A673 (cell line): ENCODE results near the gene GAS2L3. TPM values are rescaled to one million over a fixed set of nuclear protein-coding genes. Genes with fewer than 3 reads are reported as not detected.
"Not testable (repeated sequence)": the region's sequence is repeated elsewhere in the genome, so short reads cannot be mapped to it uniquely, and the experiment has no call there.

Experiments used
- BruUV-seq: library from RNA; stranded (reverse); fragments of 400-500 nt; replicated peaks from 2 replicates; lab custom pipeline; 2021; lab: Mats Ljungman, UMichigan
- CTCF ChIA-PET: fragments of 300-600 bp; sonication (Branson Sonifier 250); formaldehyde crosslinking; loops from one replicate; lab custom pipeline; 2022; ENCODE audit warnings: antibody characterized with exemption; lab: Charles Lee
- POLR2A ChIA-PET: fragments of 300-600 bp; sonication (Branson Sonifier 250); formaldehyde crosslinking; loops from one replicate; lab custom pipeline; 2022; ENCODE audit warnings: antibody characterized with exemption; ENCODE audit not compliant: low non-redundant PET; lab: Charles Lee
- DNase-seq: peaks from one replicate; pipeline ENCODE4 v3.0.0-alpha.2; 2015; ENCODE audit warnings: low spot score
- H3K27ac ChIP-seq: fragments of 200-600 bp; sonication (generic); 2 replicates; pipeline ENCODE4 v1.5.1; 2016; ENCODE audit warnings: mixed run types, low read depth, mild to moderate bottlenecking, mixed read lengths, antibody characterized with exemption, low read length; ENCODE audit not compliant: poor library complexity, severe bottlenecking
- H3K27me3 ChIP-seq: fragments of 200-600 bp; sonication (generic); replicated peaks from 2 replicates; pipeline ENCODE4 v1.6.1; 2017; ENCODE audit warnings: mixed run types, low read depth, mild to moderate bottlenecking, mixed read lengths, antibody characterized with exemption, low read length; ENCODE audit not compliant: insufficient read depth, poor library complexity
- H3K36me3 ChIP-seq: fragments of 200-600 bp; sonication (generic); 2 replicates; pipeline ENCODE4 v1.6.1; 2016; ENCODE audit warnings: mixed run types, mild to moderate bottlenecking, mixed read lengths, antibody characterized with exemption, low read length; ENCODE audit not compliant: insufficient read depth, poor library complexity, severe bottlenecking
- H3K4me1 ChIP-seq: fragments of 200-600 bp; sonication (generic); 2 replicates; pipeline ENCODE4 v1.6.1; 2017; ENCODE audit warnings: mixed run types, mild to moderate bottlenecking, mixed read lengths, antibody characterized with exemption, low read length; ENCODE audit not compliant: insufficient read depth, poor library complexity, severe bottlenecking
- H3K4me3 ChIP-seq: fragments of 200-600 bp; sonication (generic); 2 replicates; pipeline ENCODE4 v1.5.1; 2016; ENCODE audit warnings: low read depth, mixed run types, mild to moderate bottlenecking, mixed read lengths, low read length; ENCODE audit not compliant: poor library complexity, severe bottlenecking
- H3K9me3 ChIP-seq: fragments of 200-600 bp; sonication (generic); 2 replicates; pipeline ENCODE4 v1.6.1; 2016; ENCODE audit warnings: mixed run types, low read depth, mild to moderate bottlenecking, mixed read lengths, antibody characterized with exemption, low read length; ENCODE audit not compliant: poor library complexity, severe bottlenecking
- CTCF ChIP-seq: fragments of 300-800, 200-600 bp; sonication (generic); conservative IDR thresholded peaks from 2 replicates; pipeline ENCODE4 v1.5.1; 2017; ENCODE audit warnings: low read depth, mild to moderate bottlenecking, antibody characterized with exemption, low read length, moderate library complexity, mixed read lengths
- EZH2 ChIP-seq: fragments of 200-600 bp; sonication (generic); IDR thresholded peaks from 2 replicates; pipeline ENCODE4 v1.6.1; 2017; ENCODE audit warnings: borderline replicate concordance, low read depth, mild to moderate bottlenecking, mixed read lengths, antibody characterized with exemption, low read length; ENCODE audit not compliant: poor library complexity, severe bottlenecking
- intact Hi-C: fragments of 100-400 bp; cut with micrococcal nuclease; formaldehyde crosslinking; loops from one replicate; pipeline ENCODE4 v1.10.0; 2022; ENCODE audit not compliant: unreplicated experiment
- total RNA-seq: library from RNA; stranded (reverse); gene quantifications from 2 replicates; pipeline ENCODE4 v1.2.3, GENCODE V29; 2021

Gene GAS2L3
- total RNA-seq, 1 experiment from 2014 or later: 44.8 TPM

GRCh38 chr12:100557357-100557756 lies 16.1 kb upstream of the GAS2L3 start:
- POLR2A ChIA-PET: no interaction called here
- H3K36me3 ChIP-seq: no peaks in the 10 kb centered on the region
- H3K27me3 ChIP-seq: no peaks in the 10 kb centered on the region
- DNase-seq: no peak
- CTCF ChIA-PET: no interaction called here
- no peak overlapping the region for H3K27ac ChIP-seq
- no peaks in the 10 kb centered on the region for H3K9me3 ChIP-seq
- peaks cover 5% of the 10 kb centered on the region for H3K4me1 ChIP-seq
- intact Hi-C loops: no loop called here
- no TSS peak for BruUV-seq
- H3K4me3 ChIP-seq: no peak overlapping the region
- no peak for TF ChIP-seq CTCF
- no peak for TF ChIP-seq EZH2

GRCh38 chr12:100559261-100559660 lies 14.2 kb upstream of the GAS2L3 start:
- H3K4me3 ChIP-seq, BruUV-seq, intact Hi-C loops, H3K27ac ChIP-seq, POLR2A ChIA-PET, DNase-seq, H3K9me3 ChIP-seq, H3K27me3 ChIP-seq, CTCF ChIA-PET, H3K4me1 ChIP-seq, H3K36me3 ChIP-seq: not testable (repeated sequence)

GRCh38 chr12:100564090-100564489 lies 9.4 kb upstream of the GAS2L3 start:
- H3K27ac ChIP-seq: no peak overlapping the region
- no peaks in the 10 kb centered on the region for H3K27me3 ChIP-seq
- CTCF ChIA-PET: no interaction called here
- intact Hi-C loops: no loop called here
- no peak overlapping the region for H3K4me3 ChIP-seq
- DNase-seq: no peak
- H3K4me1 ChIP-seq: peaks cover 10% of the 10 kb centered on the region
- no peaks in the 10 kb centered on the region for H3K9me3 ChIP-seq
- no peaks in the 10 kb centered on the region for H3K36me3 ChIP-seq
- POLR2A ChIA-PET: no interaction called here
- TF ChIP-seq CTCF (no peak), EZH2 (no peak)
- BruUV-seq: no TSS peak

GRCh38 chr12:100564905-100565467 lies 8.5 kb upstream of the GAS2L3 start:
- intact Hi-C loops: no loop called here
- Histone ChIP-seq H3K4me3 (no peak overlapping the region), H3K27me3 (no peaks in the 10 kb centered on the region), H3K9me3 (no peaks in the 10 kb centered on the region), H3K27ac (no peak overlapping the region), H3K4me1 (peaks cover 10% of the 10 kb centered on the region), H3K36me3 (no peaks in the 10 kb centered on the region)
- no TSS peak for BruUV-seq
- CTCF ChIA-PET: no interaction called here
- TF ChIP-seq CTCF (no peak), EZH2 (no peak)
- POLR2A ChIA-PET: no interaction called here
- no peak for DNase-seq
